Measurements from ENCODE around the gene RPA4.
"Not testable (repeated sequence)": the region's sequence is repeated elsewhere in the genome, so short reads cannot be mapped to it uniquely, and the experiment has no call there.

The RPA4 gene, protein sequence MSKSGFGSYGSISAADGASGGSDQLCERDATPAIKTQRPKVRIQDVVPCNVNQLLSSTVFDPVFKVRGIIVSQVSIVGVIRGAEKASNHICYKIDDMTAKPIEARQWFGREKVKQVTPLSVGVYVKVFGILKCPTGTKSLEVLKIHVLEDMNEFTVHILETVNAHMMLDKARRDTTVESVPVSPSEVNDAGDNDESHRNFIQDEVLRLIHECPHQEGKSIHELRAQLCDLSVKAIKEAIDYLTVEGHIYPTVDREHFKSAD

DNA sequence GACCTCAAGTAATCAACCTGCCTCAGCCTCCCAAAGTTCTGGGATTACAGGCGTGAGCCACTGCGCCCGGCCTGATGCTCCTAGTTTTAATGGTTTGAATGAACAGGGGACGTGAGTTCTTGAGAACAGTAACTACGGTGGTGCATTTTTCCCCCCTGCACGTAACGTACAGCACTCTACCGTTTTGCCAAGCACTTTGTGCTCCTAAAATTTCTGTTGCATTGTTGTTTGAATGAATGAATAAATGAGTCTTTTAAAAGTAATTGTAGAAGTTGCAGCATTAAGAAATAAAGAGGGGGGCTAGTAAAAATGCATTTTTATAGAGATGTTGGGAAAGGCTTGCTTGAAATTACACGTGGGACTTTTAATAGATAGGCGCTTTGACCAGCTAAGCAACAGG lies at the start of gene RPA4:
Gene RPA4 (plus strand): TSS at position 301 of the 400 bp plus-strand sequence. CDS start 403 bp downstream, outside the sequence.
- no peak for DNase-seq (ENCODE audit: low read depth, low spot score)

DNA sequence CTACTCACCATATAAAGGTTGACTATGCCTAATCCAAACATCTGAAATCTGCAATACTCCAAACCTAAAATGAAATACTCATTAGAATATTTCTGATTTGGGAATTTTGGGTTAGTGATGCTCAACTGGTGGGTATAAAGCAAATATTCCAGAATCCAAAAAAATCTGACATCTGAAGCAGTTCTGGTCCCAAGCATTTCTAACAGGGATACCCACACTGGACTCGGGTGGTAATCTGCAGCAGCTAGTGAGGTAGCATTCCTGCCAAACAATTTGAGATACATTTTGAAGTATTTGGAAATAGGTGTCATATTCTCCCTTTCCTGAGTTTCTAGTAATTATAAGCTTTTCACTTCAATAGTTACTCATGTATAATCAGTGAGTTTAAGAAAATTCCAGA lies 49.6 kb upstream of the RPA4 start:
- DNase-seq (ENCODE audit: low read depth, low spot score), result no peak

DNA sequence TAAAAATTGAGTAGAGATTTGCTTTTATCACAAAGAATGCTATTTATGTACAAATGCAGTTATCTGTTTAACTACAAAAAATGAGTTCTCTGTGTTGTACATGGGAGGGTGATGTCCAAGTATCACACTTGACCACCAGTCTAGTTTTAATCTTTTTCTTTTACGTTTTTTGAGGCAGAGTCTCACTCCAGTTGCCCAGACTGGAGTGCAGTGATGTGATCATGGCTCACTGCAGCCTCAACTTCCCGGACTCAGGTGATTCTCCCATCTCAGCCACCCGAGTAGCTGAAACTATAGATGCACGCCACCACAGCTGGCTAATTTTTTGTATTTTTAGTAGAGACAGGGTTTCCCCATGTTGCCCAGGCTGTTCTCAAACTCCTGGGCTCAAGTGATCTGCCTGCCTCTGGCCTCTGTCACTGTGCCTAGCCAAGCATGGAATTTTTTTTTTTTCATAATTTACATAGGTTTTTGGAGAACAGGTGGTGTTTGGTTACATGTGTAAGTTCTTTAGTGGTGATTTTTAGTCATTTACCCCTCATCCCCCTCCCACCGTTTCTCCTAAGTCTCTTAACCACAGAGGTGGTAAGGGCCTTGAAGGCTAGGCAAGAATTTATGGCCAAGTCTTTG lies 47.9 kb upstream of the RPA4 start:
- DNase-seq (ENCODE audit: low read depth, low spot score), result no peak

DNA sequence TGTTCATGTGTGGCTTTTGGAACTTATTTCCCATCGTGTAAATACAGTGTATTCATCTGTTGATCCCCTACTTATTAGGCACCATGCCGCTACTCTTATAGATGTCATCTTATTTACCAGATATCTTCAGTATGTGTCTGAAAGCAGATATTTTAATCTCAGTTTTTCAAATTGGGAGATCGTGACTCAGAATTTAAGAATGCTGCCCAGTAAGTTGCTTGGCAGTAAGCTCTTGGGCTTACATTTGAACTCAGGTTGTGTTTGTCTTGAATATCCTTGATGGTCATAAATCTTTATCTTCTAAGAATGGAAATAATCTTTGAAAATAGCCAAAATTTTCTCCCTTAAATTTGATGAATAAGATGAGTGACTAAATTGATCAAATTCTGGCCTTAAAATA lies 45.9 kb upstream of the RPA4 start:
- no peak for DNase-seq (ENCODE audit: low read depth, low spot score)

DNA sequence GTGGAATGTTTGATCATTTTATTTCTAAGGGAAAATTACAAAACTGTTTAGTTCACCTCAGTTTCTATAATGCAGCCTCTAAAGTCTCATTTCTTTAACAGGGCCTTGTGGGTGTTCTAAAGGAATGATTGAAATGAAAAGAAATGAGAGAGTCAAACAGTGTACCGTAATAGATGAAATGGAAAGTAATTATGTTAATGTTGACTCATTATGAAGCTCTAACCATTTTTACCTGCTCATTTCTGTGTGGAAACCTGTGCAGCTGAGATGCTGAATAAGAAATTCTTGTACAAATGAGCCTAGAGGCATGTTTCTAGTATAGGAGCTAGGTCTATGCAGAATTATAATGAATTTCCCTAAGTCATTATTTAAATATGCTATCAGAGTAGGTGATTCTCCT lies 45.2 kb upstream of the RPA4 start:
- no peak for DNase-seq (ENCODE audit: low read depth, low spot score)

DNA sequence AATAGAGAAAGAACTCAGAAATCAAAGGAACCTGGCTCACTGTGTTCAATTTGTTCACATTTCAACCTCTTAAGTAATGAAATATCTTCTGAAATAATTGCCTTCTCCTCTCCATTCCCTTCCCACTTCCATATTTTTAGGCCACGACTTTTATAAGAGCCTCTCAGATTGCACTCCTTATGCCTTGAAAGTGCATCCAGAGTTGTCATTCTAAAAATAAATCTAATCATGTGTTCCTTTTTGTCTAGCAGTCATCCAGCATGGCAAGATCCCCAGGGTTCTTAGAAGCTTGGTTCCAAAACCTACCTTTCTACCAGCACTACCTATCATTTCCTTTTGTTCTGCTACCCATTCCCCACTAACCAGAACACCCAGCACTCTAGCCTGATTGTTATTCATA lies 42.4 kb upstream of the RPA4 start:
- no peak for DNase-seq (ENCODE audit: low read depth, low spot score)

DNA sequence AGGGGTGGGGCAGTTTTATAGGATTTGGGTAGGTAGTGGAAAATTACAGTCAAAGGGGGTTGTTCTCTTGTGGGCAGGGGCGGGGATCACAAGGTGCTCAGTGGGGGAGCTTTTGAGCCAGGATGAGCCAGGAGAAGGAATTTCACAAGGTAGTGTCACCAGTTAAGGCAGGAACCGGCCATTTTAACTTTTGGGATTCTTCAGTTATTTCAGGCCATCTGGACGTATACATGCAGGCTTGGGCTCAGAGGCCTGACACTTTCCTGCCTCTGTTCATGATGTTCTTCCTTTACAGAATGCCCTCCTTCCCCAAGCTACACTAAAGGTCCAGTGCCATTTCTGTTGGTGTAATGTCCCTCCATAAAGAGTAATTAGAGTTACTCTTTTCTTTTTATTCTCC lies 41.8 kb upstream of the RPA4 start:
- not testable (repeated sequence) for DNase-seq (ENCODE audit: low read depth, low spot score)

DNA sequence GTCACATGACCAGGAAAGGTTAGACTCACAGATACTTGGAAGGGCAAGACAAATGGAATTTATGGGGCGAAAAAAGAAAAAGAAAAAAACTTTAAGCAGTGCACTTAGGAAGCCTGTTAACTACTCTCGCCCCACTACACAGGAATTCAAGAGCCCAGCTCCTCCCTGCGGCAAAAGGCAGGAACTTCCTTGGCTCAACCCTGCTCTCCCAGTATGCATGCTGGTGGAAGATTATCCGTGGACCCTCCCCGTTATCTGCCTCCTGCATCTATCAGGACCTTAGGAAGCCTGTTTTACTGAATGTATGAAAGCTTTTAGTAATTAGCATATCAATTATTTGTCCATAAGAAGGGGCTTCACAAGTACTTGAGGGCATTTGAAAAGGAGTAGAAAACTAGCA lies 40.1 kb upstream of the RPA4 start:
- DNase-seq (ENCODE audit: low read depth, low spot score), result no peak

DNA sequence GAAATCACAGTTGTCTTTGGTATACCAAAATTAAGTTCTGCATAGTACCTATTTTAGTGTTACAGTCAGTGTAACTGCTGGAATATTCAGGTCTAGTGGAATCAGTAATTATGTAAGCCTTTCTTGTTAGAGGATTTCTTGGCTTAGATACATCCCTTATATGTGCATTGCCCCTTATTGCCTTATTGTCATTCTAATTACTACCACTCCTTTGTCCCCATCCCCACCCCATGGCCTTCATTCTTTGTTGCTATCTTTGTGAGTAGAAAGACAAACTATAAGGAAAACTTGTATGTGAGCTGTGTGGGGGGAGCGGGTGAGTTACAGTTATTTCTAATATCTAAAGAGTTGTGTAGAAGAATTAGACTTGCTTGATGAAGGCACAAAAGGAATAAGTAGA lies 36.9 kb upstream of the RPA4 start:
- DNase-seq (ENCODE audit: low read depth, low spot score), result no peak

DNA sequence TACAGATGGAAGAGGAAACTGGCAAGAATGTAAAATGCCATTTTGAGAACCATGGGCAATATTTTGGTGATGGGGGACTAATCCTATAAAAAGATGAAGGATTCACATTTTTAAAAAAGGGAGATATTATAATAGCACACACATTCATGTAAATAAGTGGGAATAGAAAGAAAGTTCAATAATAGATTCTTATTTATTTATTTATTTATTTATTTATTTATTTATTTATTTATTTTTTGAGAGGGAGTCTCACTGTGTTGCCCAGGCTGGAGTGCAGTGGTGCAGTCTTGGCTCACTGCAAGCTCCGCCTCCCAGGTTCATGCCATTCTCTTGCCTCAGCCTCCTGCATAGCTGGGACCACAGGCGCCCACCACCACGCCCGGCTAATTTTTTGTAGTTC lies 24.3 kb upstream of the RPA4 start:
- not testable (repeated sequence) for DNase-seq (ENCODE audit: low read depth, low spot score)

DNA sequence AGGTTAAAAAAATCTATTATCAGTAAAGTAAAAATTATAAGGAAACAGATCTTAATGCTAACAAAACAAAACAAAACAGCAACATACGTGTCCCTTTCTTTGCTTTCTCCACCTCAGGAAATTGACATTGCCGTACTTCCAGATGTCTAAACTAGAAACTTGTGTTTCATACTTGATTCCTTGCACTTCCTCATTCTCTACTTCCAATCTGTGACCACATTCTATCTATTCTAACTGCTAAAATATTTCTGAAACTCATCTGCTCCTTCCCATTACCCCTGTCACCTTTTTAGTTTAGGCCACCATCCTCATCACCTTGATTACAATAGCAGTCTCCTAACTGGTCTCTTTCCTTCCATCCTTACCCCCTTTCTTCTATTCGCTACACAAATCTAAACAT lies 22.5 kb upstream of the RPA4 start:
- DNase-seq (ENCODE audit: low read depth, low spot score), result no peak

DNA sequence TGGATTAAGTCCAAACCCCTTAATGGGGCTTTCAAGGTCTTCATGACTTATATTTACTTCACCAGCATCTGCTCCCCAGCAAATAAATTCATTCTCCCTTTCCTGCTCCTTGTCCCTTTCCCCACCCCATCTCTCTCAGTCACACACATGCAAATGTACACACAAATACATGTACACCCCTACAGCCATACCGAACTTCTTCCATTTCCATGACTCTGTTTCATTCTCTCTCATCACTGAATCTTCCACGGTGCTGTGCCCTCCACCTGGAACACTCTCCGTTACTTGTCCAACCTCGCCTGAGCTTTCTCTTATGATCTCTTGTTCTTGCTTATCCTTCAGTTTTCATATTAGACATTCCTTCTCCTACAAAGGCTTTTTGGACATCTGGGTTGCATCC lies 22.0 kb upstream of the RPA4 start:
- no peak for DNase-seq (ENCODE audit: low read depth, low spot score)

DNA sequence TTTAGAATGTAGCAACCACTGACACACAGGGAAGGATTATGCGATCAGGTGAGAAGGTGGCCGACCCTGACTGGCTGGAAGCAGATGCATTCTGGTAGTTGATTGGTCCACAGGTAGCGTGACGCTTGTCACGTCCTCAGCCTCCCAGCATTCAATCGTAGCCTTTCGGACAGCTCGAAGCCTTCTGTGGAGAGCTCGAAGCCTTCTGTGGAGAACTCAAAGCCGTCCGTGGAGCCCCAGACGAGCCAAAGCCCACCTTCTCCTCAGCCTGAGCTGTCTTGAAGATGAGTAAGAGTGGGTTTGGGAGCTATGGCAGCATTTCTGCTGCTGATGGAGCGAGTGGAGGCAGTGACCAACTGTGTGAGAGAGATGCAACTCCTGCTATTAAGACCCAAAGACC lies 319 bp downstream of the RPA4 start:
- no peak for DNase-seq (ENCODE audit: low read depth, low spot score)

DNA sequence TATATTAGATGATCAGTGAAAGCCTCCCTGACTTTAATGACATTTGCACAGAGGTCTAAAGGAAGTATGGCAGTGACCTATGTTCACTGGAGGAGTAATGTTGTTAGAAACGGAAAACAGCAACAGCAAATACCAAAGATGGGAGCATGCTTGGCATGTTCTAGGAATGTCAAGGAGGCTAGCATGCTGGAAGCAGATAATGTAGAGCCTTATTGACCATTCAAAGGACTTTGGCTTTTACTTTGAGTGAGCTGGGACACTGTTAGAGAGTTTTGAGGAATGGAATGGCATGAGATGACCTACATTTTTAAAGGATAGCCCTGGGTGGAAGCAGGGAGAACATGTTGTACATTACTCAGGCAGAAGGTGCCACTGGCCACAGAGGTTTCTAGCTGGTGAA lies 6.0 kb downstream of the RPA4 start:
- no peak for DNase-seq (ENCODE audit: low read depth, low spot score)

DNA sequence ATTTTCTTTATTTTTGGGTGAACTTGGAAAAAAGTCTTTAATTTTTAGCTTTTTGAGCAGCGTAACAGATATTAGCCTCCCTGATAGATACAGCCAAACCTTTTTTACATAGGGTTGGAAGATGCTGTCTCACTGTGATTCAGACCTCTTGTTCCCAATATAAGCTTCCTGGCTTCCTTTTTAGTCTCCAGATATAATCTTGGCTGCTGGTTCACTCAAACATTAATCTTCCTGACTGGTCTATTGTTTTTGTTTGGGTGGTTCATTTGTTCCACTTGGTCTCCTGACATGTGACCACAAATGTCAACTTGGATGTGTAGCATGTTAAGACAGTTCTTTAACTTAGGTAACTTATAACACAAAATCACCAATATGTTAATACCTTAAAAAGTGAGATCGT lies 23.0 kb downstream of the RPA4 start:
- no peak for DNase-seq (ENCODE audit: low read depth, low spot score)

DNA sequence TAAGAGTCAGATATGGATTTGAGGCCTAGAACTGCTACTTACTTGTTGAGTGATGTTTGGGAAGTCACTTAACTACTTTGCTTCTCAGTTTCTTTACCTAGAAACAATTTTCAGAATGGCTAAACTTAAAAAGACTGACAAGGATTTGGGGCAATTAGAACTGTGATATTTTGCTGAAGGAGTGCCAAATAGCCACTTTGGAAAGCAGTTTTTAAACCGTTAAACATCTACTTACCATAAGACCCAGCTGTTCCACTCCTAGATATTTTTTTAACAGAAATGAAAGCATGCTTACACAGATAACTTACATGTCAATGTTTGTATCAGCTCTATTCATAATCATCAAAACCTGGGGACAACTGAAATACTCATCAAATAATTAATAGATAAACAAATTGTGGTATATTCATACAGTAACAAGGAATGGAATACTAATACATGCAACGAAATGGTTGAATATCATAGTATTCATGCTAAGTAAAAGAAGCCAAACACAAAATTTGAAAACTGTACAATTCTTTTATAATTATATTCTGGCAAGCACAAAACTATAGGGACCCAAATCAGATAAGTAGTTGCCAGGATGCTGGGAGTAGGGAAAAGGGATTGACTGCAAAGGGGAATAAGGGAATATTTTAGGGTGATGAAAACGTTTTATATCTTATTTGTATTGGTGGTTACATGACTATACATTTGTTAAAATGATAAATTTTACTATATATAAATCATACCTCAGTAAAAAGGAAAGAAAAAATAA lies 24.0 kb downstream of the RPA4 start:
- DNase-seq (ENCODE audit: low read depth, low spot score), result no peak

DNA sequence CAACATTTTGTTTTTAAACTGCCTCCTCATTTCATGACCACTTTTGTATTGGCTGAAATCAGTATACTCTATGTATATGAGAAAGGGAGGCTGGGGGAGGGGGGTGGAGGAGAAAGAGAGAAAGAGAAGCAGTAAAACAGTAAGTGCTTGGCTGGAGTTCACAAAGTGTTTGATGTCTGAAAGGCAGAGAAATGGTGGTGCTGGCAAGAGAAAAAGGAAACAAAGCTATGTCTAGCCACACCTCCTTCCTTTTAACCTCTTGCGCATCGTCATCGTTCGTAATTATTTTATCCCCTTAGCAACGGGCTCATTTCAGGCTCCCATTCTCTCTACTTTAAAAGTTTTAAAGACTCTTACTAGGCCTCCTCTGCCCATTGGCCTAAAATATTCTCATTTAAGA lies 25.6 kb downstream of the RPA4 start:
- DNase-seq (ENCODE audit: low read depth, low spot score), result no peak

DNA sequence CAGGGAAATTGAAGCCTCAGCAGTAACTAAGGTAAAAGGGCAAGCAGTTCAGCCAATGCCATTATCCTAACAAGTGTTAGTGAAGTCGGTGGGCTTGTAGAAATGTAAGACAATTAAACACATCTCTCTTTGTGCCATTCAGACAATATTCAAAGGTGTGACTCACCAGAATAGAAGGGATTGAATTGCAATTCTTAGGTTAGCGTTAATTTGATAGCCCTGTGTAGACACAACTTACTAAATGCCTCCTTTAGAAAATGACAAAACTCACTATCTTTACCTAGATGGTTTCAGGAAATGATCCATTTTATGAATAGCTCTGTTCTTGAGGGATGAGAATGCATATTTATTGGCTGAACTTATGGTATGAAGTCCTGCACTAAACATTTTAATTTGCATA lies 35.2 kb downstream of the RPA4 start:
- DNase-seq (ENCODE audit: low read depth, low spot score), result no peak

DNA sequence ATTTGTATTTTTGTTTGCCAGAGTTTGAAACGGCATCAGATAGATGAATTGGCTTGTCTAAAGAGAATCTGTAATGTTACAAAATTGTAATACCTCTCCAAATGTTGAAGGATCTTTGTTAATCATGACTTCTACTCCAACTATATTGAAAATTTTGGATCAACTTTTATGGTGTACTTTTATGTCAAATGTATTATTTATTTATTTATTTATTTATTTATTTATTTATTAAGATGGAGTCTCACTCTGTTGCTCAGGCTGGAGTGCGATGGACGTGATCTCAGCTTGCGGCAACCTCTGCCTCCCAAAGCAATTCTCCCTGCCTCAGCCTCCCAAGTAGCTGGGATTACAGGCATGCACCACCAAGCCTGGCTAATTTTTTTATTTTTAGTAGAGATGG lies 36.0 kb downstream of the RPA4 start:
- DNase-seq (ENCODE audit: low read depth, low spot score), result no peak

DNA sequence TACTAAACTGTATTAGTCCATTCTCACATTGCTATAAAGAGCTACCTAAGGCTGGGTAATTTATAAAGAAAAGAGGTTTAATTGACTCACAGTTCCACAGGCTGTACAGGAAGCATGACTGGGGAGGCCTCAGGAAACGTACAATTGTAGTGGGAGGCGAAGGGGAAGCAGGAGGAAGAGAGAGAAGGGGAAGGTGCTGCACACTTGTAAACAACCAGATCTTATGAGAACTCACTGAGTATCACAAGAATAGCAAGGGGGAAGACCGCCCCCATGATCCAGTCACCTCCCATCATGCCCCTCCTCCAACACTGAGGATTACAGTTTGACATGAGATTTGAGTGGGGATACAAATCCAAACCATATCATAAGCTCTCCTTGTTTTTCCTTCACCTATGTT lies 40.9 kb downstream of the RPA4 start:
- DNase-seq (ENCODE audit: low read depth, low spot score), result no peak

DNA sequence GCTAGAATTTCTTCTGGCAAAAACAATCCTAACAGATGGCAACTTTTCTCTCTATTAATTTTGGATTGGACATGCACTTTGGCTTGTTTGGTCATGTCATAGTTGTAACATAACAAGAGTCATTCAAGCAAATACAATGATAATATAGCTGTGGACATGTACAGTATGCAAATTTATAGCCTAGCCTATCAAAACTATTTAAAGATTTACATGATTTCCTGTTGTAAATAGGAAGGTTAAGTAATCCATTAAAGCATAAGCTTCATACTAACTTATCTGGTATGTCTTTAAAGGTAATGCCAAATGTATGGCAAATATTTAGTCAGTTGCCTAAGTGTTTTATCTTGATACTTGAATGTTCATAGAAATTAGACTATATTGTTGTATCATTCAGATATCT lies 45.3 kb downstream of the RPA4 start:
- no peak for DNase-seq (ENCODE audit: low read depth, low spot score)
